ENCODE data around the gene EDNRA.

GRCh38 chr4:147461161-147461560 lies 19.7 kb upstream of the EDNRA start:
- TF ChIP-seq CTCF (IDR thresholded peaks at IDR 0.05) (no peak), POLR2A (IDR thresholded peaks at IDR 0.05) (no peak)
